ENCODE data around the gene MVB12B. TPM values are rescaled to one million over a fixed set of nuclear protein-coding genes. Genes with fewer than 3 reads are reported as not detected.

MVB12B gene
- polyA plus RNA-seq, 1 donor from 2014 or later: 39.5 TPM

DNA sequence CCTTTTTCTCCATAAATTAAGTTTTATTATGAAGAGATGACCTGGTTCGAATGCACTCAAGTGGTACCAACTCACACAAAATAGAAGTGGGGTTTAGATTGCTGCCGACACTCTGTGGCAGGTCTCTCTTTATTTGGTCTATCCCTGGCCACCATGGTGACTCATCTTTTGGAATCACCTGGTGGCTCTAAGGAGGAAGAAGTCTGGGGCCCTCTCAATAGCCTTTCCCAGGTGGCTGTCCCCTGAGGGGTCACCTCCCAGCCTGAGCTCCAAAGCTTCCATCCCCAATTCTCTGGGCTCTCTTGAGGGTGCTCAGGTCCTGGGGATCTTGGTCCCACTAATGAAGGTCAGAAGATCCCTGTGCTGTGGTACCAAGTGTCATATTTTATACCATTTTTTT is 136.8 kb downstream of the MVB12B start:
- Histone ChIP-seq H3K27me3 (ENCODE audit: insufficient read depth, low read depth, low read length) (no peaks in the 10 kb centered on the region), H3F3A (ENCODE audit: insufficient read depth, low read length, poor library complexity, severe bottlenecking) (no peaks in the 10 kb centered on the region), H3K36me3 (ENCODE audit: insufficient read depth, low read length) (no peaks in the 10 kb centered on the region), H3K4me3 (ENCODE audit: low read length) (no peak overlapping the region), H3K79me2 (replicated peaks; ENCODE audit: insufficient read depth, low read length) (no peaks in the 10 kb centered on the region), H2AFZ (ENCODE audit: low read depth, low read length) (no peak overlapping the region), H3K9me3 (ENCODE audit: low read length) (no peaks in the 10 kb centered on the region), H3K9ac (ENCODE audit: low read length) (no peak overlapping the region), H3K4me2 (ENCODE audit: low read length) (no peak overlapping the region), H4K20me1 (ENCODE audit: insufficient read depth) (no peaks in the 10 kb centered on the region), H3K9me2 (ENCODE audit: insufficient read depth, low read length) (no peaks in the 10 kb centered on the region), H3K27ac (ENCODE audit: low read length) (no peak overlapping the region)
- TF ChIP-seq, protein P1, sequence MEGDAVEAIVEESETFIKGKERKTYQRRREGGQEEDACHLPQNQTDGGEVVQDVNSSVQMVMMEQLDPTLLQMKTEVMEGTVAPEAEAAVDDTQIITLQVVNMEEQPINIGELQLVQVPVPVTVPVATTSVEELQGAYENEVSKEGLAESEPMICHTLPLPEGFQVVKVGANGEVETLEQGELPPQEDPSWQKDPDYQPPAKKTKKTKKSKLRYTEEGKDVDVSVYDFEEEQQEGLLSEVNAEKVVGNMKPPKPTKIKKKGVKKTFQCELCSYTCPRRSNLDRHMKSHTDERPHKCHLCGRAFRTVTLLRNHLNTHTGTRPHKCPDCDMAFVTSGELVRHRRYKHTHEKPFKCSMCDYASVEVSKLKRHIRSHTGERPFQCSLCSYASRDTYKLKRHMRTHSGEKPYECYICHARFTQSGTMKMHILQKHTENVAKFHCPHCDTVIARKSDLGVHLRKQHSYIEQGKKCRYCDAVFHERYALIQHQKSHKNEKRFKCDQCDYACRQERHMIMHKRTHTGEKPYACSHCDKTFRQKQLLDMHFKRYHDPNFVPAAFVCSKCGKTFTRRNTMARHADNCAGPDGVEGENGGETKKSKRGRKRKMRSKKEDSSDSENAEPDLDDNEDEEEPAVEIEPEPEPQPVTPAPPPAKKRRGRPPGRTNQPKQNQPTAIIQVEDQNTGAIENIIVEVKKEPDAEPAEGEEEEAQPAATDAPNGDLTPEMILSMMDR (IDR thresholded peaks at IDR 0.05; ENCODE audit: poor library complexity, severe bottlenecking): no peak
- TF ChIP-seq, protein P2, sequence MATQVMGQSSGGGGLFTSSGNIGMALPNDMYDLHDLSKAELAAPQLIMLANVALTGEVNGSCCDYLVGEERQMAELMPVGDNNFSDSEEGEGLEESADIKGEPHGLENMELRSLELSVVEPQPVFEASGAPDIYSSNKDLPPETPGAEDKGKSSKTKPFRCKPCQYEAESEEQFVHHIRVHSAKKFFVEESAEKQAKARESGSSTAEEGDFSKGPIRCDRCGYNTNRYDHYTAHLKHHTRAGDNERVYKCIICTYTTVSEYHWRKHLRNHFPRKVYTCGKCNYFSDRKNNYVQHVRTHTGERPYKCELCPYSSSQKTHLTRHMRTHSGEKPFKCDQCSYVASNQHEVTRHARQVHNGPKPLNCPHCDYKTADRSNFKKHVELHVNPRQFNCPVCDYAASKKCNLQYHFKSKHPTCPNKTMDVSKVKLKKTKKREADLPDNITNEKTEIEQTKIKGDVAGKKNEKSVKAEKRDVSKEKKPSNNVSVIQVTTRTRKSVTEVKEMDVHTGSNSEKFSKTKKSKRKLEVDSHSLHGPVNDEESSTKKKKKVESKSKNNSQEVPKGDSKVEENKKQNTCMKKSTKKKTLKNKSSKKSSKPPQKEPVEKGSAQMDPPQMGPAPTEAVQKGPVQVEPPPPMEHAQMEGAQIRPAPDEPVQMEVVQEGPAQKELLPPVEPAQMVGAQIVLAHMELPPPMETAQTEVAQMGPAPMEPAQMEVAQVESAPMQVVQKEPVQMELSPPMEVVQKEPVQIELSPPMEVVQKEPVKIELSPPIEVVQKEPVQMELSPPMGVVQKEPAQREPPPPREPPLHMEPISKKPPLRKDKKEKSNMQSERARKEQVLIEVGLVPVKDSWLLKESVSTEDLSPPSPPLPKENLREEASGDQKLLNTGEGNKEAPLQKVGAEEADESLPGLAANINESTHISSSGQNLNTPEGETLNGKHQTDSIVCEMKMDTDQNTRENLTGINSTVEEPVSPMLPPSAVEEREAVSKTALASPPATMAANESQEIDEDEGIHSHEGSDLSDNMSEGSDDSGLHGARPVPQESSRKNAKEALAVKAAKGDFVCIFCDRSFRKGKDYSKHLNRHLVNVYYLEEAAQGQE (IDR thresholded peaks at IDR 0.05; ENCODE audit: borderline replicate concordance): no peak
- TF ChIP-seq POLR2AphosphoS5 (IDR thresholded peaks at IDR 0.05) (no peak), EP300 (conservative IDR thresholded peaks at IDR 0.05; ENCODE audit: poor library complexity, severe bottlenecking) (no peak), SMC3 (conservative IDR thresholded peaks at IDR 0.05; ENCODE audit: poor library complexity) (no peak), EZH2 (IDR thresholded peaks at IDR 0.05; ENCODE audit: borderline replicate concordance, insufficient read depth, low read length, poor library complexity, severe bottlenecking) (no peak), MXI1 (conservative IDR thresholded peaks at IDR 0.05; ENCODE audit: poor library complexity, severe bottlenecking) (no peak), RAD21 (conservative IDR thresholded peaks at IDR 0.05) (no peak)

DNA sequence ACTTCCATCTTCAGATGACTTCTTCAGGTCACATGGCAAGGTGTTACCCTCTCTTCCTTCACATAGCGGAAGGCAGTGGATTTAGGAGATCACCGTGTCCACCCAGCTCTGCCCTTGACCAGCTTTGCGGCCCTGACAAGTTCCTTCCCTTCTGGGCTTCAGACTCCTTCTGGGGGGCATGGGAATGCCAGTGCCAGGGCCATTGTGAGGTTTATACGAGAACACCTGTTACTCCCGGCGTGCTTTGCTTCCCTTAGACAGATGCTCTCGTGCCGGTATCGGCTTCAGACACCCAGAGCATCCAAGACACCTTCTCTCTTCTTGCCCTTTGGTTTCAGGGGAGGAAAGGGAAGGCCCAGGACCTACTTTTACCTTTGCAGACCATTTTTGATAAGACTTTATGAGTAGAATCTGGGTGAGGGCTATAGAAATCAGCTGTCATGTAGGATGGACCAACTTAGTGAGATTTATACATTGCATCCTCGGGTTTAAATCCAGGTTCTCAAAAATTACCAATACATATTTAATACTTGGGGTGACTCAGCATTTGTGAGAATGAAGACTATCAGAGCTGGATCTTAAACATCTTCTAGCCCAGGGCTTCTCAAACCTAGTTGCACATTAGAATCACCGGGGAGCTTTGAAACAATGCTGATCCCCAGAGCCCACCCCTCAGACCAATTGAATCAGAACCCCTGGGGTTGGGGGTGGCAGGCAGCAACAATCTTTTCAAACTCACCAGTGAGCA is 138.2 kb downstream of the MVB12B start:
- H3K9me3 ChIP-seq (ENCODE audit: low read length): no peaks in the 10 kb centered on the region
- H3K9ac ChIP-seq (ENCODE audit: low read length): no peak overlapping the region
- H3K79me2 ChIP-seq (replicated peaks; ENCODE audit: insufficient read depth, low read length): no peaks in the 10 kb centered on the region
- TF ChIP-seq MXI1 (conservative IDR thresholded peaks at IDR 0.05; ENCODE audit: poor library complexity, severe bottlenecking): no peak
- no peak for TF ChIP-seq TAF1 (IDR thresholded peaks at IDR 0.05; ENCODE audit: low read depth)
- no peak for TF ChIP-seq POLR2AphosphoS5 (IDR thresholded peaks at IDR 0.05)
- TF ChIP-seq RAD21 (conservative IDR thresholded peaks at IDR 0.05): no peak
- no peak for TF ChIP-seq SMC3 (conservative IDR thresholded peaks at IDR 0.05; ENCODE audit: poor library complexity)
- no peak for TF ChIP-seq EP300 (conservative IDR thresholded peaks at IDR 0.05; ENCODE audit: poor library complexity, severe bottlenecking)
- TF ChIP-seq, protein P2 (IDR thresholded peaks at IDR 0.05; ENCODE audit: borderline replicate concordance): no peak
- TF ChIP-seq, protein P1 (IDR thresholded peaks at IDR 0.05; ENCODE audit: poor library complexity, severe bottlenecking): no peak
- no peak for TF ChIP-seq EZH2 (IDR thresholded peaks at IDR 0.05; ENCODE audit: borderline replicate concordance, insufficient read depth, low read length, poor library complexity, severe bottlenecking)
- no peaks in the 10 kb centered on the region for H3K9me2 ChIP-seq (ENCODE audit: insufficient read depth, low read length)
- no peak overlapping the region for H3K27ac ChIP-seq (ENCODE audit: low read length)
- no peaks in the 10 kb centered on the region for H3K36me3 ChIP-seq (ENCODE audit: insufficient read depth, low read length)
- no peak overlapping the region for H2AFZ ChIP-seq (ENCODE audit: low read depth, low read length)
- no peak overlapping the region for H3K4me3 ChIP-seq (ENCODE audit: low read length)
- H3K27me3 ChIP-seq (ENCODE audit: insufficient read depth, low read depth, low read length): no peaks in the 10 kb centered on the region
- H3F3A ChIP-seq (ENCODE audit: insufficient read depth, low read length, poor library complexity, severe bottlenecking): no peaks in the 10 kb centered on the region
- H3K4me2 ChIP-seq (ENCODE audit: low read length): no peak overlapping the region
- H4K20me1 ChIP-seq (ENCODE audit: insufficient read depth): no peaks in the 10 kb centered on the region
